Measurements from ENCODE around the gene XXYLT1.

- TF ChIP-seq EGR1 (IDR thresholded peaks at IDR 0.05; ENCODE audit: low read depth): no peak
- TF ChIP-seq CTCF (IDR thresholded peaks at IDR 0.05 in 2 of 3, conservative IDR thresholded peaks at IDR 0.05 in 1 of 3; ENCODE audit: borderline replicate concordance in 1 of 3, insufficient read depth in 1 of 3, low read depth in 2 of 3, low read length in 2 of 3): no peak
- no peak for TF ChIP-seq EZH2 (IDR thresholded peaks at IDR 0.05)
- TF ChIP-seq SRF (IDR thresholded peaks at IDR 0.05; ENCODE audit: low read depth): no peak
- no peak for TF ChIP-seq EZH2phosphoT487 (IDR thresholded peaks at IDR 0.05; ENCODE audit: borderline replicate concordance)
- TF ChIP-seq RAD21 (IDR thresholded peaks at IDR 0.05; ENCODE audit: low read depth): no peak
- TF ChIP-seq TCF7L2 (IDR thresholded peaks at IDR 0.05; ENCODE audit: borderline replicate concordance, extremely low read depth, insufficient read depth, insufficient read length): no peak
Observed at GRCh38 chr3:195060217-195060481, 210.8 kb downstream of the XXYLT1 start.

Measured in HCT116 (cell line).